Central memory CD4-positive, alpha-beta T cell (primary cell): Measurements from ENCODE around the gene FLG.
"Not testable (repeated sequence)": the region's sequence is repeated elsewhere in the genome, so short reads cannot be mapped to it uniquely, and the experiment has no call there.

Source experiments
- DNase-seq: peaks from one replicate; pipeline ENCODE4 v3.0.0; 2022
- total RNA-seq, 3 experiments: gene quantifications; one replicate each; lab custom pipeline; 2026; lab: John Stamatoyannopoulos, UW

FLG gene
- 0 reads per million in 3 experiments for total RNA-seq

- DNase-seq, result no peak
Observed at GRCh38 chr1:152325111-152325510, at the start of gene FLG. Gene FLG (minus strand): TSS chr1:152325239. CDS start chr1:152315456, 9,783 bp downstream.

GRCh38 chr1:152374451-152374850 is 49.4 kb upstream of the FLG start:
- DNase-seq, result no peak

GRCh38 chr1:152372672-152373071 is 47.6 kb upstream of the FLG start:
- no peak for DNase-seq

GRCh38 chr1:152367436-152367835 is 42.4 kb upstream of the FLG start:
- DNase-seq, result no peak

GRCh38 chr1:152359906-152360305 is 34.9 kb upstream of the FLG start, which contains the start of gene FLG2:
Gene FLG2 (minus strand): TSS chr1:152360006. CDS start chr1:152358884, 1,122 bp downstream.
- DNase-seq, result no peak

GRCh38 chr1:152356736-152357135 is 31.7 kb upstream of the FLG start:
- no peak for DNase-seq

GRCh38 chr1:152349611-152350010 is 24.6 kb upstream of the FLG start:
- no peak for DNase-seq

GRCh38 chr1:152348447-152348846 is 23.4 kb upstream of the FLG start:
- DNase-seq, result no peak

GRCh38 chr1:152347116-152347728 is 22.2 kb upstream of the FLG start:
- DNase-seq, result peak; percentile 47

GRCh38 chr1:152344438-152344837 is 19.4 kb upstream of the FLG start:
- DNase-seq, result no peak

GRCh38 chr1:152343006-152343405 is 18.0 kb upstream of the FLG start:
- no peak for DNase-seq

GRCh38 chr1:152335399-152335798 is 10.4 kb upstream of the FLG start:
- DNase-seq, result no peak

- DNase-seq, result no peak
Observed at GRCh38 chr1:152328801-152329391, 3.9 kb upstream of the FLG start.

- DNase-seq, result no peak
Observed at GRCh38 chr1:152313970-152314369, 11.1 kb downstream of the FLG start.

- no peak for DNase-seq
Observed at GRCh38 chr1:152313319-152313801, 11.7 kb downstream of the FLG start.

- DNase-seq, result not testable (repeated sequence)
Observed at GRCh38 chr1:152312169-152312568, 12.9 kb downstream of the FLG start.

- no peak for DNase-seq
Observed at GRCh38 chr1:152309955-152310354, 15.1 kb downstream of the FLG start.

GRCh38 chr1:152309320-152309901 is 15.6 kb downstream of the FLG start:
- not testable (repeated sequence) for DNase-seq

GRCh38 chr1:152308758-152309157 is 16.3 kb downstream of the FLG start:
- DNase-seq, result not testable (repeated sequence)

- not testable (repeated sequence) for DNase-seq
Observed at GRCh38 chr1:152307970-152308369, 17.1 kb downstream of the FLG start.

GRCh38 chr1:152306123-152306522 is 18.9 kb downstream of the FLG start:
- not testable (repeated sequence) for DNase-seq

GRCh38 chr1:152304773-152305172 is 20.3 kb downstream of the FLG start:
- DNase-seq, result not testable (repeated sequence)

GRCh38 chr1:152303139-152303872 is 21.7 kb downstream of the FLG start:
- DNase-seq, result not testable (repeated sequence)
